Body of pancreas (tissue), 4 donors: ENCODE results near the gene KLHL6.

ENCODE experiments used
- POLR2A ChIP-seq, 3 donors: fragments of 450-650 bp; IDR thresholded peaks; one replicate each; pipeline ENCODE4 v1.6.1; 2016; ENCODE audit warnings: antibody characterized with exemption in 3 of 3, mild to moderate bottlenecking in 2 of 3
- TF ChIP-seq, protein P1 (sequence below), 7 experiments: fragments of 450-650 bp in 4 of 7; fragments of 200-600 bp in 3 of 7; sonication (generic) in 3 of 7; IDR thresholded peaks; one replicate each; pipeline ENCODE4 v1.5.1; 2016 to 2019; ENCODE audit warnings: antibody characterized with exemption in 7 of 7

DNA sequence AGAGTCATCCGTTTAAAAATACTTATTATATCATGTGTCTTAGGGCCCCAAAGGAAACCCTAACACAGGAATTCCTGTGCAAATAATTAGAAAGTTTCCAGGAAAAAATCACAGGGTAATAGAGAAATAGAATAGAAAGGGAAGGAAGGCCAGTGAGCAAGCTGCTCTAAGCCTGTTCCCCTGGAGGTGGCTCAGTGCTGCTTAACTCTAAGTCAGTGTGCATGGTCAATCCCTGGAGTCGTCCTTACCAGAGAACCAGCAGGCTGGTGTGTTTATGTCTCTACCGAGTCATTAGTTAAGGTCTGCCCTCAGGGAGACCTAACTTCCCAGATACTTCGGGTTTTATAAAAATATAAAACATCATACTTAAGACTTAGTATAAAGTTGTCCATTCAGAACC, 106.1 kb downstream of the KLHL6 start:
- TF ChIP-seq POLR2A (IDR thresholded peaks at IDR 0.05), result no peak
- TF ChIP-seq, protein P1, sequence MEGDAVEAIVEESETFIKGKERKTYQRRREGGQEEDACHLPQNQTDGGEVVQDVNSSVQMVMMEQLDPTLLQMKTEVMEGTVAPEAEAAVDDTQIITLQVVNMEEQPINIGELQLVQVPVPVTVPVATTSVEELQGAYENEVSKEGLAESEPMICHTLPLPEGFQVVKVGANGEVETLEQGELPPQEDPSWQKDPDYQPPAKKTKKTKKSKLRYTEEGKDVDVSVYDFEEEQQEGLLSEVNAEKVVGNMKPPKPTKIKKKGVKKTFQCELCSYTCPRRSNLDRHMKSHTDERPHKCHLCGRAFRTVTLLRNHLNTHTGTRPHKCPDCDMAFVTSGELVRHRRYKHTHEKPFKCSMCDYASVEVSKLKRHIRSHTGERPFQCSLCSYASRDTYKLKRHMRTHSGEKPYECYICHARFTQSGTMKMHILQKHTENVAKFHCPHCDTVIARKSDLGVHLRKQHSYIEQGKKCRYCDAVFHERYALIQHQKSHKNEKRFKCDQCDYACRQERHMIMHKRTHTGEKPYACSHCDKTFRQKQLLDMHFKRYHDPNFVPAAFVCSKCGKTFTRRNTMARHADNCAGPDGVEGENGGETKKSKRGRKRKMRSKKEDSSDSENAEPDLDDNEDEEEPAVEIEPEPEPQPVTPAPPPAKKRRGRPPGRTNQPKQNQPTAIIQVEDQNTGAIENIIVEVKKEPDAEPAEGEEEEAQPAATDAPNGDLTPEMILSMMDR (IDR thresholded peaks at IDR 0.05), result no peak
